Fibroblast of pulmonary artery (primary cell): ENCODE results near the gene MUC3A.

Experiments used
- DNase-seq: peaks from one replicate; pipeline ENCODE4 v3.0.0-alpha.2; 2010; ENCODE audit warnings: low read depth
- H3K4me3 ChIP-seq: replicated peaks from 2 replicates; pipeline ENCODE4 v1.5.1; 2011; ENCODE audit warnings: low read depth, mild to moderate bottlenecking, control low read depth, low read length, moderate library complexity
- CTCF ChIP-seq: IDR thresholded peaks from 2 replicates; pipeline ENCODE4 v1.5.1; 2011; ENCODE audit warnings: mild to moderate bottlenecking, control low read depth, low read length, inconsistent platforms; ENCODE audit errors: missing control alignments

Gene MUC3A

GRCh38 chr7:100947792-100948191, 1.5 kb upstream of the MUC3A start:
- DNase-seq, result no peak
- TF ChIP-seq CTCF, result no peak
- H3K4me3 ChIP-seq, result no peak overlapping the region

- no peak for TF ChIP-seq CTCF
- DNase-seq, result no peak
- no peak overlapping the region for H3K4me3 ChIP-seq
Observed at GRCh38 chr7:100949933-100950443, 654 bp downstream of the MUC3A start.

- no peak overlapping the region for H3K4me3 ChIP-seq
- no peak for TF ChIP-seq CTCF
- no peak for DNase-seq
Observed at GRCh38 chr7:100951172-100951571, 1.8 kb downstream of the MUC3A start.

GRCh38 chr7:100951888-100952560, 2.7 kb downstream of the MUC3A start:
- H3K4me3 ChIP-seq, result no peak overlapping the region
- no peak for TF ChIP-seq CTCF
- no peak for DNase-seq

GRCh38 chr7:100952641-100953040, 3.3 kb downstream of the MUC3A start:
- no peak overlapping the region for H3K4me3 ChIP-seq
- no peak for DNase-seq
- TF ChIP-seq CTCF, result no peak

GRCh38 chr7:100957832-100958421, 8.6 kb downstream of the MUC3A start:
- TF ChIP-seq CTCF, result no peak
- peak; percentile 26 for DNase-seq
- no peak overlapping the region for H3K4me3 ChIP-seq

GRCh38 chr7:100959894-100960293, 10.6 kb downstream of the MUC3A start:
- TF ChIP-seq CTCF, result no peak
- DNase-seq, result no peak

More at GRCh38 chr7:100959894-100960293, 10.6 kb downstream of the MUC3A start:
- no peak overlapping the region for H3K4me3 ChIP-seq
